WERI-Rb-1 (cell line): ENCODE measurements around the gene DIP2B.
A peak's percentile ranks its signal among the peaks of the same experiment; 100 is the strongest.
"Not testable (repeated sequence)": the region's sequence is repeated elsewhere in the genome, so short reads cannot be mapped to it uniquely, and the experiment has no call there.

Source experiments
- DNase-seq: peaks from one replicate; pipeline ENCODE4 v3.0.0-alpha.2; 2020
- H3K27ac ChIP-seq: fragments of 250-450 bp; sonication (Bioruptor Pico); 2 replicates; pipeline ENCODE4 v1.5.1; 2020; ENCODE audit warnings: mild to moderate bottlenecking, moderate library complexity
- H3K27me3 ChIP-seq: fragments of 250-450 bp; sonication (Bioruptor Pico); 2 replicates; pipeline ENCODE4 v1.5.1; 2021; ENCODE audit warnings: mild to moderate bottlenecking, low read depth, moderate library complexity; ENCODE audit not compliant: insufficient read depth, severe bottlenecking
- H3K36me3 ChIP-seq: fragments of 250-450 bp; sonication (Bioruptor Pico); 2 replicates; pipeline ENCODE4 v1.5.1; 2020; ENCODE audit warnings: mild to moderate bottlenecking, moderate library complexity
- H3K4me3 ChIP-seq: 2 replicates; pipeline ENCODE4 v1.5.1; 2011; ENCODE audit warnings: low read depth, mild to moderate bottlenecking, control low read depth, low read length
- H3K9me3 ChIP-seq: fragments of 250-450 bp; sonication (Bioruptor Pico); 2 replicates; pipeline ENCODE4 v1.5.1; 2021; ENCODE audit warnings: mild to moderate bottlenecking, moderate library complexity; ENCODE audit not compliant: severe bottlenecking
- TF ChIP-seq, protein P1 (sequence below): IDR thresholded peaks from 2 replicates; pipeline ENCODE4 v1.5.1; 2011; ENCODE audit warnings: low read depth, mild to moderate bottlenecking, control low read depth, inconsistent platforms, low read length

DIP2B gene

DNA sequence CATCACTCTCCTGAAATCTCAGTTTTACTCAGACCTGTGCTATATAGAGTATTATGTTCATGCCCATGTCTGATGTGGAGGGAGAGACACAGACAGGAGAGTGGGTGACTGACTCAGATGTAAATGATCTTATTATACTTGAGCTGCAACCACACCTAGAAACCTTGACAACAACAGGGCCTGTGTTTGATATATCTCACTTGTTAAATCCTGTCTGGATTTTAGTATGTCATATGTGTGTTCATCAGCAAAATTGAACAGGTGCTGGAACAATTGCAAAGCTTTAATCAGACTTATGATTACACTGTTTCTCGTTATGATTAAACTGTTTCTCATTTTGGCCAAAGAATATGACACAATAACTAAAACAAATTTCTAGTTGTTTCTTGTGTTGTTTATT is 37.7 kb downstream of the DIP2B start:
- Histone ChIP-seq H3K27ac (no peak overlapping the region), H3K4me3 (no peak overlapping the region), H3K27me3 (no peaks in the 10 kb centered on the region), H3K9me3 (no peaks in the 10 kb centered on the region), H3K36me3 (no peaks in the 10 kb centered on the region)
- TF ChIP-seq, protein P1, sequence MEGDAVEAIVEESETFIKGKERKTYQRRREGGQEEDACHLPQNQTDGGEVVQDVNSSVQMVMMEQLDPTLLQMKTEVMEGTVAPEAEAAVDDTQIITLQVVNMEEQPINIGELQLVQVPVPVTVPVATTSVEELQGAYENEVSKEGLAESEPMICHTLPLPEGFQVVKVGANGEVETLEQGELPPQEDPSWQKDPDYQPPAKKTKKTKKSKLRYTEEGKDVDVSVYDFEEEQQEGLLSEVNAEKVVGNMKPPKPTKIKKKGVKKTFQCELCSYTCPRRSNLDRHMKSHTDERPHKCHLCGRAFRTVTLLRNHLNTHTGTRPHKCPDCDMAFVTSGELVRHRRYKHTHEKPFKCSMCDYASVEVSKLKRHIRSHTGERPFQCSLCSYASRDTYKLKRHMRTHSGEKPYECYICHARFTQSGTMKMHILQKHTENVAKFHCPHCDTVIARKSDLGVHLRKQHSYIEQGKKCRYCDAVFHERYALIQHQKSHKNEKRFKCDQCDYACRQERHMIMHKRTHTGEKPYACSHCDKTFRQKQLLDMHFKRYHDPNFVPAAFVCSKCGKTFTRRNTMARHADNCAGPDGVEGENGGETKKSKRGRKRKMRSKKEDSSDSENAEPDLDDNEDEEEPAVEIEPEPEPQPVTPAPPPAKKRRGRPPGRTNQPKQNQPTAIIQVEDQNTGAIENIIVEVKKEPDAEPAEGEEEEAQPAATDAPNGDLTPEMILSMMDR: no peak
- DNase-seq: no peak

DNA sequence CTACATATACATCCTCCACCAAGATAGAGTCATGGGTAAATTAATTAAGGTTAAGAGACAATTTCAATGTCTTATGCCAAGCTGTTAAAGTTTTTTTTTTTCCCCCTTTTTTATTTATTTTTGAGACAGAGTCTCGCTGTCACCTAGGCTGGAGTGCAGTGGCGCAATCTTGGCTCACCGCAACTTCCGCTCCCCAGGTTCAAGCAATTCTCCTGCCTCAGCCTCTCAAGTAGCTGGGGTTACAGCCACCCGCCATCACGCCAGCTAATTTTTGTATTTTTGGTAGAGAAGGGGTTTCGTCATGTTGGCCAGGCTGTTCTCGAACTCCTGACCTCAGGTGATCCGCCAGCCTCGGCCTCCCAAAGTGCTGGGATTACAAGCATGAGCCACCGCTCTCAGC is 38.4 kb downstream of the DIP2B start:
- not testable (repeated sequence) for H3K27ac ChIP-seq, H3K36me3 ChIP-seq, H3K27me3 ChIP-seq, H3K4me3 ChIP-seq, H3K9me3 ChIP-seq, DNase-seq

DNA sequence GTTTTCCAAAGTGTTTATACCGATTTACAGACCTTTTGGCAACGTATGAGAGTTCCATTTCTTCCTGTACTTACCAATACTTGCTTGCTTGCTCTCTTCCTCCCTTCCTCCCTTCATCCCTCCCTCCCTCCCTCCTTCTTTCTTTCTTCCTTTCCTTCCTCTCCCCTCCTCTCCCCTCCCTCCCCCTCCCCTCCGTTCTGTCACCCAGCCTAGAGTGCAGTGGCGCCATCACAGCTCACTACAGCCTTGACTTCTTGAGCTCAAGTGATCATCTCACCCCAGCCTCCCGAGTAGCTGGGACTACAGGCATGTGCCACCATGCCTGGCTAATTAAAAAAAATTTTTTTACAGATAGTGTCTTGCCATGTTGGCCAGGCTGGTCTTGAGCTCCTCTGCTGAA is 40.4 kb downstream of the DIP2B start:
- TF ChIP-seq, protein P1: no peak
- no peak for DNase-seq

DNA sequence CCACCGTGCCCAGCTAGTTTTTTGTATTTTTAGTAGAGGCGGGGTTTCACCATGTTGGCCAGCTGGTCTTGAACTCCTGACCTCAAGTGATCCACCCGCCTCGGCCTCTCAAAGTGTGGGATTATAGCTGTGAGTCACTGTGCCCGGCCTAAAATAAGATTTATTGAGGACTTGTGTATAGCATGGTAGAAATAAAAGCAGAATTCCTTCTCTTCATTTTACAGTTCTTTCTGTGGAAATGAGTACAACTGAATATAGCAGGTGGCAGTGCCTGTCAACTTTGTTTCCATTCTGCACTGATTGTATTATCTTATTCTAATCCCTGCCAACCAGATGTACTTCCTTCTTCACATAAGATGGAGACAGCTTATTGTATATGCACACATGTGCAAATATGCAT is 41.0 kb downstream of the DIP2B start:
- DNase-seq: peak; percentile 44
- no peaks in the 10 kb centered on the region for H3K27me3 ChIP-seq
- no peaks in the 10 kb centered on the region for H3K36me3 ChIP-seq
- H3K9me3 ChIP-seq: no peaks in the 10 kb centered on the region
- TF ChIP-seq, protein P1: no peak
- peak overlapping the region; percentile 17; the same call in 1 of the 2 replicates for H3K27ac ChIP-seq
- H3K4me3 ChIP-seq: no peak overlapping the region

More for the DNA sequence above, 40.4 kb downstream of the DIP2B start:
- Histone ChIP-seq H3K4me3 (no peak overlapping the region), H3K27ac (no peak overlapping the region), H3K27me3 (no peaks in the 10 kb centered on the region), H3K9me3 (no peaks in the 10 kb centered on the region), H3K36me3 (no peaks in the 10 kb centered on the region)

DNA sequence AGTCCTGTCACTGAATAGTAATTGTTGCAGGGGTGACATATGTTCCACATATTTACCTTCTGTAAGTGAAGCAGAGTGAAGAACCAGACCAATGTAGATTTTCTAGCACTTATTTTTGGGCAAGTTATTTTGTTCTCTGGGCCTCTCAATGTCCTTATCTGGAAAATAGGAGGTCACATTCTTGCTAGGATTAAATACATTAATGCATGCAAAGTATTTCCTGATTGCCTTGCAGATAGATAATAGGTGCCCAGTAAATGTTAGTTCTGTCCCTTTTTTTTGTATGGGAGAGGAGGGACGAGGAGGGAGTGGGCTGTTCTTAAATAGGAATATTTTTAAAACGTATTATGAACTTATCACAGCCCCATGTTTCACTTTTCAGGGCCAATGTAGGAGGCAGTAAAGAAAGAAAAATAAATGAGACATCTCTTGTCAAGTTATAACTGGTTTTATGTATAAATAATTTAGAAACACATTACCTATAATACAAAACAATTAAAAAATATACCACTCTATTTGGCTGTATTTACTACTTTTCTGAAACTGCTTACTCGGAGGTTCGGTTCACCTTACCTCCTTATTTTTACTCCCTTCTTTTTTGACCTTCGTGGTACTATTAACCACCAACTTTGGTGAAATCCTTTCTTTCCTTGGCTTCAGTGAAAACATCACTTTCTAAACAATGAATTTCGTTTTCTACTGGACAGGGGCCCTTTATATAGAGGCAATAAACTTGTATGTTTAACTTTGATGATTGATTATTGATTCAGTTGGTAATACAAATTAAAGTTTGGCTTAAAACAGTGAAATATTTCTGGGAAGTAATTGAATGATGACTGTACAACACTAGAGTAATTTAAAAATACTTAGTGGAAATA is 41.9 kb downstream of the DIP2B start:
- Histone ChIP-seq H3K36me3 (no peaks in the 10 kb centered on the region), H3K27me3 (no peaks in the 10 kb centered on the region), H3K4me3 (no peak overlapping the region), H3K27ac (peak overlapping the region; percentile 17; the same call in 1 of the 2 replicates), H3K9me3 (no peaks in the 10 kb centered on the region)
- TF ChIP-seq, protein P1: no peak
- no peak for DNase-seq

DNA sequence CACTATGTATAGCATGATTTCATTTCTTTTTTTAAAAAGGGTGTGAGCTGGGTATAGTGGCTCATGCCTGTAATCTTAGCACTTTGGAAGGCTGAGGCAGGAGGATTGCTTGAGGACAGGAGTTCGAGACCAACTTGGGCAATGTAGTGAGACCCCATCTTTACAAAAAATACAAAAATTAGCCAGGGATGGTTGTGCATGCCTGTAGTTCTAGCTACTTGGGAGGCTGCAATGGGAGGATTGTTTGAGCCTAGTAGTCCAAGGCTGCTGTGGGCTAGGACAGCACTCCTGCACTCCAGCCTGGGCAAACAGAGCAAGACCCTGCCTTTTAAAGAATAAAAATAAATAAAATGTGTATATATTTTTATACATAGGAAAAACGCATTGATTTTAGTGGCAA is 43.0 kb downstream of the DIP2B start:
- H3K36me3 ChIP-seq: no peaks in the 10 kb centered on the region
- no peak for DNase-seq
- H3K27ac ChIP-seq: no peak overlapping the region
- H3K9me3 ChIP-seq: no peaks in the 10 kb centered on the region
- TF ChIP-seq, protein P1: no peak
- H3K4me3 ChIP-seq: no peak overlapping the region
- H3K27me3 ChIP-seq: no peaks in the 10 kb centered on the region
